NCI-H1694 treated with DMSO at 0.1 percent for 48 hours (cell line): Measurements from ENCODE around the gene NFIC.

ENCODE experiments used
- DNase-seq: peaks from one replicate; lab custom pipeline; 2025; lab: John Stamatoyannopoulos, UW

Gene NFIC

DNA sequence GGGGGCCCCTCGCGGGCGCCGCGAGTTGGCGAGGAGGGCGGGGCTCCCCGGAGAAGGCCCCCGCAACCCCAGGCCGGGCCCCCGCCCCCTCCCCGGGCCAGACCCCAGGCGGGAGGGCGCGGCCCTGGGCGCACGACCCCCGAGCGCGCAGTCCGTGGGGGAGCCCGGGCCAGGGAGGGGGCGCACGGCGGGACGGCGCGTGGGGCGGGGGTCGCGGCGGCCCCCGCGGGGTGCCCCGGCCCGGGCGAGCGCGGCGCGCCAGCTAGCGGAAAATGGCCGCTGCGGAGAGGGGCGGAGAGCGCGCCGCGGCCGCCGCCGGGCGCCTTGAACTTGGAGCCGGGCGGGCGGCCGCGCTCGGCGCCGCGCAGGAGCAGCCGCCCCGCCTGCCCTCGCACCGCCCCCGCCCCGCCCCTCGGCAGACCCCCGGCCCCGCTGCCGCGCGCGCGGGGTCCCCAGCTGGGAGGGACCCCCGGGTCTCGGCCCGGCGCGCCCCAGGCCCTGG is 6.4 kb upstream of the NFIC start:
- no peak for DNase-seq

DNA sequence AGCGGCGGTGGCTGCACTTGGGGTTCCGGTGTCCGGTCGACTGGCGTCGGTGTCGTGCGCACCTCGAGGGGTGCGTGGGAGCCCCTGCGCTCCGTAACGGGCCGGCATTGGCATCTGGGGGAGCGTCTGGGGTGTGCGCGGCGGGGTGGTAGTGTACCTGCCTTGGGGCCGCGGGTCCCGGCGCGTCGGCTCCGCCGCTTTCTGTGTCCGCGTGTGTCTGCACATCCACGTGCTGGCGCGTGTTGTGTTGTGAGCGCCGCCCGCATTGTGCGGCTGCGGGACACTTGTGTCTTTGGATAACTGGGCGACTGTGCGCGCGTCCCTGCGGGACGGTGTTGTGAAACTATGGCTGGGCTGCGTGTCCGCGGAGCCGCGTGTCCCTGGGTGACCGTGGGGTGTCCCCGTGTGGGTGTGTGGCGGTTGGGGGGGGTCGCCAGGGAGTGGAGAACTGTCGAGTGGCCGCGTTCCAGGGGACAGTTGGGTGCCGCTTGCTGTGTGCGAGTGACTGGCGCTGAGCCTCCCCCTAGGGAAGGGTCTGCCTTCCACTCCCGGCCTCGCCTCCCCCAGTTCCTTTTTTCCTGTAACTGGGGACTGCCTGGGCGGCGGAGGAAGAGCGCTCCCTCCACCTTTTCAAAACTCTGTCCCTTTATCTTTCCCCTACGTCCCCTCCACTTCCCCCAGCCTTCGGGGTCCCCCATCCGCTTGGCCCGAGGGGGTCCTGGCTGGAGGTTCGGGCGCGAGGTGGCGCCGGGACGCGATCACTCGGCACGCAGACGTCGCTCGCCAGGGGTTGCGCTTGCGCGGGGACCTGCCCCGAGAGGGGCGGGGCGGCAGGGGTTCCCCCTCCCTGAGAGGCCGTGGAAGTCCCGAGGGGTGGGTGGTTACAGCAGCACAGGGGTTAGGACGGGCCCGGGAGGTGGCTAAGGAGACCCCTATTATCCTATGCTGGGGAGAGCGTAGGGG is 5.7 kb upstream of the NFIC start:
- no peak for DNase-seq

DNA sequence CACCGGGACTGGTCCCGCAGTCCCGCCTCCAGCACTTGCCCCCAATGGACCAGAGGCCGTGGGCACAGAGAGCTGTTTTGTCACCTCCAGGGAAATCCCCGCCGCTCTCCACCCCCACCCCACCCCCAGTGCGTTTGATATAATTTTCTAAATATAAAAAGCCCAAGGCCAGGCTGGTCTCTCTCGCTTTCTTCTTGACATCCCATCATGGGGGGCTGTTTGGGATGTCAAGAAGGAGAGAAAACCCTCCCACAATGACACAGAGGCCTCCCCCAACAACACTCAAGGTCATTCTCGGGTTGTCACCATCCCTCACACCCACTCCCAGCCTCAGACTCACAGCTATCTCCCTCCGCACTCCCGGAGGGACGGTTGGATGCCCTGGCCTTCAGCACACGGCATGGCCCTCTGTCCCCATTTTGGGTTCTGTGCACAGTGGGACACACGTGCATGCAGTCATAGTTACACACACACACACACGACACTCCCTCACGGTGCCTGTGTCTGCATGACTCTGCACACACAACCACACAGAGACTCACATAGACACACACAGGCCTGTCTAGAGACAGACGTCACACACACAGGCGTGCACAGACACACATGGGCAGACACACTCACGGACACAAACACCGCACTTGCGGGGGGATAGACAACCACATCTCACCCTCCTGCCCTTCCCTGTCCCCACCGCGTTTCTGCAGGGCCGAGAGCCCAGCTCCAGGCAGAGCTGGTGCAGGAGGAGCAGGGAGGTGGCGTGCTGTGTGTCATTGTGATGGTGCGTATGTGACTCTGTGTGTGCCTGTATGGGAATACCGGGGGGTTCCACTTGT is 4.8 kb upstream of the NFIC start:
- DNase-seq, result no peak

DNA sequence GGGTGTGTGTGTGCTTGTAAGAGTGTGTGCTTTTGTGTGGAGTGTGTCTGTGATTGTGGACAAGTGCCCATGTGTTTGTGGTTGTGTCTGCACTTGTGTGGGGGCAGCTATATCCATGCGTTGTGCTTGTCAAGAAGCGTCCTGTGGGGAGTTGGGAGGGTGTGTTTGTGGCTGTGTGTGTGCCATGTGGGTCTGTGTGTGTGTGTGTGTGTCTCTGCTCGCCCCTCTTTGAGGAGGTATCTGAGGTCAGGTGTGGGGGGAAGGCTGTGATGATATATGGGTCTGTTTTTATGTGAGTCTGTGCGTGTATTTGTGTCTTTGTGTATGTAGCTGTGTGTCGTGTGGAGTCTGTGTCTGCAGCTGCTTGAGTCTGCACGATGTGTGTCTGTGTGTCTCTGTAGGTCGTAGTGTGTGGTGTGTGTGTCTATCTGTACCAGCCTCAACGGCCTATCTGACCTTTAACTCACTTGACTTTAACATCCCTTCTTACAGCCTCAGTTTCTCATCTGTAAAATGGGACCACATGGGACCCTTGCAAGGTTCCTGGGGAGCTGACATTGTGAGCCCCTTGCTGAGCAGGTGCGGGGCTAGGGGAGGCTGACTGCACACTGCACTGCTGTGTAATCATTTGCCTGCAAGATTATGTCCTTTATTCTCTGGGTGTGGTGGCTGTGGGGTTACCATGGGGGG is 4.0 kb upstream of the NFIC start:
- no peak for DNase-seq

DNA sequence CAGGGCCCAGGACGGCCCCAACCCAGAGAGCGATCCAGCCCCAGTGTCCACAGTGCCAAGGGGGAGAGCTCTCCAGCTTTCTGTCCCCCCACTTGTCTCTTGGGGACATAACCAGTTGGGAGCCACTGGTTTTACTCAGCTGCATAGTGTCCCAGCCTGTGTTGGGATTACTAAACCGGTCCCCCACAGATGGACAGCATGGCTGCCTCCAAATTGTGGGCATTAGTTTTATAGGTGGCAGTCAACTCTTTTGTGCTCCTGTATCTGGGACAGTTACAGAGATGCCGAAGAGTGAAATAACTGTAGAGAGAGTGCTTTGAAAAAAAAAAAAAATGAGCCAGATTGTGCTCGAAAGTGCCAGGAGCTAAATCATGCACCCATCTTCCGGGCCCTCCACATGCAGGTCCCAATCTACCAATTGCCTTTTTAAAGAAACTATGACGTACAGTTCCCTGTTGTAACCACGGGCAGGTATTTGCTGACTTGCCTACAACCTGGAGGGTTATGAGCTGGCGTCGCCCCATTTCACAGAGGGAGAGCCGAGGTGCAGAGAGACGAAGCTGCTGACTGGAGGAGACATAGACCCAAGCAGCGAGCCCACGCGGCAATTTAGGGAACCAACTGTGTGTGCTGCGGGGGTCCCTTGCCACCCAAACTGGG is 2.4 kb upstream of the NFIC start:
- DNase-seq, result no peak

DNA sequence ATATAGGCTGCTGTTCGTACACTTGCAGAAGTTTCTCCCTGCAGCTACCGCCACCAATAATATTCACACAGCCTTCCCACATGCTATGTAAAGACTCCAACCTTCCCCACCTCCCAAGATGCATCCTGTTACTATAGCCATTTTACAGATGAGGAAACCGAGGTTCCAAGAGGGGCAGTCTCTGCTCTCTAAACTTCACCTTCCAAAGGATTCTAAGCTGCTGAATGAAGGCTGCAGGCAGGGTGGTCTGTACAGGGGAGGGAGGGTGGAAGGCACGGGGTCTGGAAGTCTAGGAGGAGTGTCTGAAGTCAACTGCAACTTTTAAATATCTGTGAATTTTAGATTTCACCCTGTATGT is 1.9 kb upstream of the NFIC start:
- no peak for DNase-seq

DNA sequence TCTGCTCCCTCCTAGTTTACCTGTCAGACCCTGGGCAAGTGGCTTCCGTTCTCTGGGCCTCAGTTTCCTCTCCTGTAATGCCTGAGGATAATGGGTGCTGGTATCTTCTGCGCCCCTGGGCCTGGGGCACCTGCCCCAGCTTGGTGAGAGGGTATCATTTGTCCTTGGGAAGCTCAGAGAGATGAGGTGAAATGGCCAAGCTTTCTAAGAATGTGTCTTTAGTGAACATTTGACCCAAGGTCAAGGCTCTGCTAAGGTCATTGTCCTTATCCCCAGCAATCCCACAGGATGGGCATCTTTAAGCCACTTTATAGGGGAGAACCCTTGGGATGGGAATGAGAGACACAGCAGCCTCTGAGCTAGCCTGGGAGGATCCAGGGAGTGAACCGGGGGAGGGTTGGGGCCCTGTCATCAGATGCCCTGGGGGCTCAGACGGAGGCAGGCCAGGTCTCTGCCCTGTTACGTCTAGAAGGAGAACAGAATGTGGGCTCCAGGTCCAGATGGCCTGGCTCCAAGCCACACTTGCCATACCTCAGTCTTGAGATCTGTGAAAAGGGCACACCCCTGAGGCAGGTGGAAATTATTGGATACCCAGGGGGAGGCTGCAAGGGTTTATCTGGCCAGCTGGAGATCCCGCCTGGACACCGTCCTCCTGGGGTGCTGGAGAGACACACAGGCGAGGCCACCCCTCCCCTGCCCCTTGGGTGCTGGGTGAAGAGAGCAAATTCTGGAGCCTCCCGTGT is 1.1 kb upstream of the NFIC start:
- no peak for DNase-seq

DNA sequence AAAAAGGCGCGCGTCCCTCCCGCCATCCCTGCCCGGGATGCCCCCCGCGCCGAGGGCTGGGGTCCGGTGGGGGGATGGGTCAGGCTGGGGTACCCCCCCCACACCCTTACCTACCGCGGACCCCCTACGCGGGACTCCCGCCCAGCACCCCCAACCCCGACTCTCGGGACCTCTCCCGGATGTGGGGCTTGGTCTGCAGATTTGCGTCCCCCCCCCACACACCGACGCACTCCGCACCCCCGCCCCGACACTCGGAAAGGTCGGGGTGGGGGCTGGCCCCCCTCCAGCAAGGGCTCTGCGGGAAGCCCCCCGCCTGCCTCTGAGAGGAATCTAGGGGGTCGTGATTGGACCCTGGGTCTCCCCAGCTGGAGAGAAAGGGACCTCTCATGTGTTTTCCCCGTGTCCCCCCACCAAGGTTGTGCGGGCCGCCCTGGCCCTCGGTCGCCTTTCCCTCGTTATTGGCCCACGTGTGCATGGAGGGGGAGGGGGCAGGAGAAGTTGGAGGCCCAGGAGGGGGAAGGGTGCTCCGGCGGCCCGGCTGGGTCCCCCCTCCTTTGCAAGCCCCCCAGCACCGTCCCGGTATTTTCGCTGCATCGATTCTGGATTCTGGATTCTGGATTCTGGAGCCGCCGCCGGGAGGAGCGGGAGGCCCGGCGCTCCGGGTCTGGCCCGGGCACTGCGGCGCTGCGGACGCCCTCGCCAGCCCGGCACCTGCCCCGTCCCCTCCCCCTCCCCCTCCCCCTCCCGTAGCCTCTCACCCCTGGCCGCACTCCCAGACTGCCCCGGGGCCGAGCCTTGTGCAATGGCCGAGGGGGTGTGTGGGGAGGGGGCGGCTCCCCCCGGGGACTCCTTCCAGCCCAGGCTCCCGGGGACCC is 607 bp downstream of the NFIC start:
- DNase-seq, result no peak

DNA sequence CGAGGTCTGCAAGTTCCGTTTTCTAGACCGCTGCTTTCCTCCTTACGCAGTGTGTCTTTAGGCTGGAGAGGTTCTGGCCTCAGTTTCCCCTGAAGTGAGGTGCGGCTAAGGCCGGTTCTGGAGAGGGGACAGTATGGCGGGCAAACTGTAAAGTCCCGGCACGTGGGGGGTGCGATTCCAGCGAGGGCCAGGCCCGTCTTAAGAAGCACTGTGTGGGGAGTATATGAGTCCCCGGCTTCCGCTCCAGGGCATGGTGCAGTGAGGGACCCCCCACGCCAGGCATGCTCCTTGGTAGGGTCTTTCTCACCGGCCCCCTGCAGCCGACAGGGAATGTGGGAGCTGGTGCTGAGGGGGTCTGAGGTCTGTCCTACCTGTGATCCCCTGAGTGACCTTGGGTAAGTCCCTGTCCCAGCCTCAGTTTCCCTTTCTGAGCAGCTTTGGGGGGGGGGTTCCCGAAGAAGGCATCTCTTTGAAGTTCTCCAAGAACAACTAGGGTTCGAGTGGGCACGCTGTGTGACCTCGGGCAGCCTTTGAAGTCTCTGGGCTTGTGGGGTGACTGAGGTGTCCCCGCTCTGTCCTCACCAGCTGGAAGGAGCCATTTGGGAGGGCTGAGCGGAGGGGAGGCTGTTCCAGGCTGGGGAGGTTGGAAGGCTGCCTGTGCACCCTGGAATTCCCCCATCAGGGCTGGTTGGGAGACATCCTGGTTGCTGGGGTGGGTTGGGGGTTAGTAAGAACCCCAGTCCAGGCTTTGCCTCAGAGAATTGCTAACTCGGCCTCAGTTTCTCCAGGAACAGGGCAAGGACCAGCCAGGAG is 1.5 kb downstream of the NFIC start:
- DNase-seq, result no peak

DNA sequence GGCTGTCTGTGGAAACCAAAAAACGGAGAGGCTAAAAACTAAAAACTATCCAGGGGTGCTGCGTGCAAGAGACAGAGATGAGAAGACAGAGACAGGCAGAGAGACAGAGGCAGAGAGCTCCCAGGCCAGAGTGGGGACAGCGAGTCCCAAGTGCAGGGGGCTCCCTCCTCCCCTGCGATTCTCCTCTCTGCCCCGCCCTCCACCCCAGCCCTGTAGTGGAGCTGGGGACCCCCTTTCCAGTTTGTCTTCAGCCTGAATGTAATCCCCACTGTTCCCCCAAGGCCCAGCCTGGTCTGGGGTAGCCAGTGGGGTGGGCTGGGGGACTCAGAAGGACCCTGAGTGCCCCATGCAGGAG is 2.0 kb downstream of the NFIC start:
- DNase-seq, result no peak

DNA sequence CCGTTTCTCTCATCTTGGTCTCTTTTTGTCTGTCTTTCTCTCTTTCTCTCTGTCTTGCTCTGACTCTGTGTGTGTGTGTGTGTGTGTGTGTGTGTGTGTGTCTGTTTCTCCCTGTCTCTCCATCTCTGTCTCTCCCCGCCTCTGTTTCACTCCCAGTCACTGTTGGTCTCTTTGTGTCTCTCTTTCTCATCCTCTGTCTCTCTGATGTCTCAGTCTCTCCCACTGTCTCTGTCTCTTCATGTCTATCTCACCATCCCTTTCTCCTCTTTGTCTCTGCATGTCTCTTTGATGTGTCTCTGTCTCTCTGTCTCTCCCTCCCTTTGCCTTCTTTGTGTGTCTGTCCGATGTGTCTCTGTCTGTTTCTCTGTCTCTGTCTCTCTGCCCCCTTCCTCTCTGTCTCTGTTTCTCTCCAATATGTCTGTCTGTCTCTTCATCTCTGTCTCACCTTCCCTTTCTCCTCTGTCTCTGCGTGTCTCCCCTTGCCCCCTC is 2.5 kb downstream of the NFIC start:
- DNase-seq, result peak; percentile 60

DNA sequence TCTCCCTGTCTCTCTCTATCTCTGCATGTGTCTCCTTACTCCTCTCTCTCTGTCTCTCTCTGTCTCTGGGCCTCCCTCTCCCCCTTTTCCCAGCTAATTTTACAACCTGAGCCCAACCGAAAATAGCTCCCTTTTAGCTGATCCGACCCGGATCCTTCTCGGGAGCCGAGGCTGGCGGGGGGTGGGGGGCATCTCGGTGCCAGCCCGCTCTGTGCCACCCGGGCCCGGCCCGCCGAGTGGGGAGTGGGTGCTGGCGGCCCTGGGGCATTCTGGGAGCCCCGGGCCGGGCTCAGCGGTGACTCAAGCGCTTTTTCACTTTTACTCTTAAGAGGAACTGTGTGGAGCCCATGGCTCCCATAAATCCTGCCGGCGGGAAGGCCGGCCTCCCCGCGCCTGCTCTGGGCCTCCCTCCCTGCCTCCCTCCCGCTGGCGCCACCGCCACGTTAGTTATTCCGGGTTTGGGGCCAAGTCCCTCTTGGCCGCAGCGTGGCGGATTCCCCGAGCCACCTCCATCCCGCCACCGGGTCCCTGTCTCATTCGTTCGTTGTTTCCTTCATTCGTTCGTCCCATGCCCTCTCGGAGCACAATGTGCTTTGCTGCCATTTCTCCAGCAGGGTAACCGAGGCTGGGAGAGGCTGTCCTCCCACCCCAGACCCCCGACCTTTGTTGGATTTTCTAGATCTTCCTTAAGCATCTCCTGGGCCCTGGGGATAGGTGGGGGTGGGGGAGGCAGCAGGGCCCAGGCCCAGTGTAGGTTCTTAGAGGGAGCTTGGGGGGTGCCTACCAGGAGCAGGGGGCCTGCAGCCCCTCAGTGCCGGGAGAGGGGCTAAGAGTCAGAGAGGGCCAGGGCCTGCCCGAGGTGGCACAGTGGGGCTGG is 3.2 kb downstream of the NFIC start:
- DNase-seq, result peak; percentile 50

DNA sequence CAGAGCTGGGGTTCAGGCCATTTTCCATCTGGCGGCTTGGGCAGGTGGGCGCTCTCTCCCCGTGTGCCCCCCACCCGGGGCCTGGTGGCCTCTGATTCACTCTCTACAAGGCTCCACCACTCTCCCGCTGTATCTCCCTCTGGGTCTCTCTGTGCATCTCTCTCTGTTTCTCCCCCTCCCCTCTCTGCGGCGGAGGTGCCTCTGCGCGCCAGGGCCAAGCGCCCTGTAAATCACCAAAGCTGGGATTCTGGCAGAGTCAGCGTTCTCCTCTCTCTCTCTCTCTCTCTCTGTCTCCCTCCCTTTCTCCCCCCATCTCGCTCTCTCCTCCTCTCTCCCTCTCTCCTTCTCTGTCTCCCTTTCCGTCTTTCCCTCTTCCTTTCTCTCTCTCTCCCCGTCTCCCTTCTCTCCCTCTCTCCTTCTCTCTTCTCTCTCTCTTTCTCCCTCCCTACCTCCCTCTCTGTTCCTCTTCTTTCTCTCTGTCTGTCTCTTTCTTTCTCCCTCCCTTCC is 3.9 kb downstream of the NFIC start:
- no peak for DNase-seq

DNA sequence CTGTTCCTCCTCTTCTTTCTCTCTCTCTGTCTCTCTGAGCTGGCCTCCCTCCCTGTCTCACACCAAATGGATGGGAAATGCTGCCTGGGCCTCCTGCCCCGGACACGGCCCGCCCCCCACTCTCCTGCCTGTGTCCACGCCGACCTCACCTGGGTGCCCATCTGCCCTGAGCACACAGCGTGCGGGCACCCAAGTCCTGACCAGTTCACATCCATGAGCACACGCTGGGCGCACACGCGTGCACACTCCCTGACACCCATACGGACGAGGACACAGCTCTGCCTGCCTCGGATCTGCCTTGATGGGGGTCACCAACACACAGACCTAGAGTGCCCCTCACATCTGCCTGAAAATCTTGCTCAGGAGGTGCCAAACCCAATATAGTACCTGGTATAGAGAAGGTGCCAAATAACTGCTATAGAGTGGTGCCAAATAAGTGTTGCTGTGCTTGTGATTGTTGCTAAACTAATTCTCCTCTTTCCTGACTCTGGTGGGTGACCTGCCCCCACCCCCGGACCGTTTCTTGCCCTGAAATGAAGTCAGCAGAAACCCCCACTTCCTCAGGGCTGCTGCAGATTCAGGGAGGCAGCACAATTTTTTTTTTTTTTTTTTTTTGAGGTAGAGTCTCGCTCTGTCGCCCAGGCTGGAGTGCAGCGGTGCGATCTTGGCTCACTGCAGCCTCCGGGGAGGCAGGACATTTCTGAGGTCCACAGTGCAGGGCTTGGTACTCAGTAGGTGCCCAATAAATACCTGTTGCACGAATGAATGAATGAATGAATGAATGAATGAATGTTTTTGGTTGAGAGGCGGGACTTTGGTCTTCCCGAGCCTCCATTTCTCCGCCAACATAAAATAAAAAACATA is 4.6 kb downstream of the NFIC start:
- no peak for DNase-seq

DNA sequence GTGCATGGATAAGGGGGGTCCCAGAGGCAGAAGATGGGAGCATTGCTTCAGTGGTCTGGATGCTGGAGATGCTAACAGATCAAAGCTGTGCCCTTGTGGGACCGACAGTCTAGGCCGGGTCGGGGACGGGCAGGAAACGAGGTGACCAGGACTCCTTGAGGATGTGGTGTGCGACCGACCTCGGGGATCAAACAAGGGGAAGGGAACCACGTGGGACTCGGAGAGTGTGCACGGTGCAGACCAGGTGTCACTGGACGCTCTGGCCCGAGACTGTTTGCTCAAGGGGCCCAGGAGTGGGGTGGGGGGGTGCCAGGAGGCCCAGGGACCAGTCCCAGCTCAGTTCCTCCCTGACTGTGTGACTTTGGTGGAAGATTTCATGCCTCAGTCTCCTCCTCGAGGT is 6.0 kb downstream of the NFIC start:
- DNase-seq, result no peak

DNA sequence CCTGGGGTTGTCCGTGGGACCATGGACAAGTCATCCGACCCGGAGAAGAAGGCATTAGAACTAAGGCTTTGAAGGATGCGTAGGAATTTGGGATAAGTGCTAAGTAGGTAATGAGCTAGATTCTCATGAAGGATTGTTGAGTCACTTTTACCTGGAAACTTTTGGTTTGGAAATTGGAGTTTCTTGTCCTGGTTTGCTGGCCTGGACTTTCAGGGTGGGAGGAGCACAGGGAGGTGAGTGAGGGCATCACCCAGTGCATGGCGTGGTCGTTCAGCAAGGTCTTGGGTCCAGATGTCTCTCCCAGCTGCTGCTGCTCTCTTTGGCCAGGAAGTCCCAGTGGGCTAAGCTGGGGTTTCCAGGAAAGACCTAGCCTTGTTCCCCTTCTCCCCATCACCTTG is 7.6 kb downstream of the NFIC start:
- DNase-seq, result no peak
